HS-27A (cell line): ENCODE results near the gene ARSA.
"Not testable (repeated sequence)": the region's sequence is repeated elsewhere in the genome, so short reads cannot be mapped to it uniquely, and the experiment has no call there.

ENCODE experiments used
- DNase-seq: peaks from one replicate; pipeline ENCODE4 v3.0.0-alpha.2; 2012; ENCODE audit warnings: low read depth, missing footprints

ARSA gene

DNA sequence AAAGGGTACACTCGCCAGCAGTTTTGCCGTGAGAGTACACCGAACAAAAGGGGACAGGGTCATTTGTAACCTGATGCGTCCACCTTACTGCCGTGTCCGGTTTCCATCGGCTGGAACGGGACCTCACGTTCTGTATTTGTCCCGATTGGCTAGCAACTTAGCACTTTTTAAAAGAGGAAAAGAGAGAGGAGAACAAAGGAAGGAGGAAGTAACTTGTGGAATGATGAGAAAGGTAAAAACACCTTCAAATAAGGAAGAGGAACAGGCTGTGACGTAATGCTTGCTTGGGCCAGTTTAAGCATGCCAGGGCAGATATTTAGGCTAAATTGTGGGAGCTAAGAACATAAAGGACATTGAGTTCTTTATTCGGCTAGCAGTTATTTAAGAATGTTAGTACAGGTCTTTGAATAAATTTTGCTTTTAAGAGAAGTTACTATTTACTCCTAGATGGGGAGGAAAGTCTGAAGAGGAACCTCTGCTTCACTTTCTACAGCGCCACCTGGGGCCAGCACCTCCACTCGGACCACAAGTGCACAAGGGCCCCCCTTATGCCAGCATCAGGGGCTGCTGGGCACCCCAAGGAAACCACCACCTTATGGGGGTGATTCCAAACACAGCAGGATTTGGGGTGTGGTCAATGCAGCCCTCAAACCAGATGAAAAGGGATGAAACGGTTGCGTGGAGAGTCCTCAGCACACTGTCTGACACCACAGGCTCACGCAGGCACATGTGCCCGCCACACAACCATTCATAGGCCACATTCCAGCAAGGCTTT, 5.8 kb downstream of the ARSA start:
- no peak for DNase-seq

GRCh38 chr22:50621356-50621880, 6.5 kb downstream of the ARSA start:
- no peak for DNase-seq

- DNase-seq: no peak
These were observed 7.2 kb downstream of the ARSA start for GRCh38 chr22:50620593-50621355.

GRCh38 chr22:50614296-50614695, 13.7 kb downstream of the ARSA start:
- DNase-seq: not testable (repeated sequence)

DNA sequence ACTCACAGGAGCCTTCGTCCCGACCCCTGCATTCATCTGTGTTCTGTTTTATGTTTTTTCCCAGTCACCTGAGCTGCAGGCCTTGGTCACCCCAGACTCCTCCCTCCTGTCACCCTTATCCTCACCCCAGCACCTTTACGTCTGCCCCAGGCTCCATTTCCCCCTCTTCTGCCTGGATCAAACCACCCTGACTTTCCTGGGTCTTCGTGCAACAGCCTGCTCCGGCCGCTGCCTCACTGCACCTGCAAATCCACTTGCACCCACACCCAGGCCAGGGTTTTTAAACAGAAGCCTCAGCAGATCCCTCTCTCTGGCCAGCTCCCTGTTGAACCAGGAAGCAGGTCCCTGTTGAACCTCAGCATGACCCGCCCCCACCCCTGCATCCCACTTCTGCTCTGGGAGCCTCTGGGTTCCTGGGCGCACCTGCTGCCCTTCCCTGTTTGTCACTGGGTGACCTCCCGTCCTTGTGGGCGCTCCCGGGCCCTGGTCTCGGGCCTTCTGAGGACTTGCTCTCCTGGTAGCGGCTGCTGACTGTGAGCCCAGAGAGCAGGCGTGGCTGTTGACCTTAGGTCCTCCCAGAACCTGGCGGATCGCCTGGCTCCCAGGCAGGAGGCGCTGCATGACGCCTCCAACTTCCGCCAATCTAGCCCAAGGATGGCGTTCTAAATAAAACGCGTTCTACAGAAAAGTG, 14.5 kb downstream of the ARSA start:
- DNase-seq: no peak

- no peak for DNase-seq
These were observed 15.3 kb downstream of the ARSA start for GRCh38 chr22:50612528-50613221.

- DNase-seq: no peak
These were observed 15.8 kb downstream of the ARSA start for GRCh38 chr22:50612168-50612527.

DNA sequence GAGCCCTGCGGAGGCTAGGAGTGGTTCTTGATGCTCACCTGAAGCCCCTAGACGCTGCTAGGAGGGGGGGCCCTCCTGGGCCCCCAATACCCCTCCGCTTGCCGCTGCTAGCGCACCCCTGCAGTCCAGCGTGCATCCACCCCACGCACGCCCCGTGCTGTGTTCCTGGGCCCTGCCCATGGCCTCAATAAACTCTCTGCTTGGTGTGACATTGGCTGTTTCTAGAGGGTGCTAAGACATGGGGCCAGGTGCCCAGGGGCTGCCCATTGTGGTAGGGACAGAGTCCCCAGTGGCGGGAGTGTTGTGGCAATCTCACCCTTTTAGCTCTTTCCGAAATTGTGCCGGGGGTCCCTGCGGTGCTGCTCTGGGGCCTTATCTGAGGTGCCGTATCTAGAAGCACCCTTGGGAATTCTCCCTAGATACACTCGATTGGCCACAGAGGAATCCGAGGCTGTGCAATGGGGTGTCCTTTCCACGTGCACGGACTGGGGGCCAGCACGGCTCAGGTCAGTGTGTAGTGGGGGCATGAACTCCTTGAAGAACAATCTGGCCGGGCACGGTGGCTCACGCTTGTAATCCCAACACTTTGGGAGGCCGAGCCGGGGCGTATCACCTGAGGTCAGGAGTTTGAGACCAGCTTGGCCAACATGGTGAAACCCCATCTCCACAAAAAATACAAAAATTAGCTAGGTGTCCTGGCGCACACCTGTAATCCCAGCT, 16.5 kb downstream of the ARSA start:
- no peak for DNase-seq

DNA sequence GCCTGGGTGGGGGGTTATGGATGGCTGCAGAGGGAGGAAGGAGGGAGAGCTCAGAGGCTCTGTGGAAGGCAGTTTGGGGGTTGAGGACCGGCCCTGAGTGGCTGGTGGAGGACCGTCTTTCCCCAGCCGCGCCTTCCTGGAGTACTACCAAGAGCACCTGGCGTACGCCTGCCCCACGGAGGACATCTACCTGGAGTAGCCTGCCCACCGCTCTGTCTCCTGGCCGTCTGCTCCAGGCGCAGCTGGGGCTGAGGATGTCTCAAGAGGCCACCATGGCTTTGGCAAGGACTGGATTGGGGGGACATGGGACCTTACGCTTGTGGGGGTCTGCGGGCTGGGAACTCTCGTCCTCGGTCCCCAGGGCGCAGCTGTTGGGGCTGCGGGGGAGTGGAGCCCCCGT, 17.4 kb downstream of the ARSA start:
- DNase-seq: no peak

DNA sequence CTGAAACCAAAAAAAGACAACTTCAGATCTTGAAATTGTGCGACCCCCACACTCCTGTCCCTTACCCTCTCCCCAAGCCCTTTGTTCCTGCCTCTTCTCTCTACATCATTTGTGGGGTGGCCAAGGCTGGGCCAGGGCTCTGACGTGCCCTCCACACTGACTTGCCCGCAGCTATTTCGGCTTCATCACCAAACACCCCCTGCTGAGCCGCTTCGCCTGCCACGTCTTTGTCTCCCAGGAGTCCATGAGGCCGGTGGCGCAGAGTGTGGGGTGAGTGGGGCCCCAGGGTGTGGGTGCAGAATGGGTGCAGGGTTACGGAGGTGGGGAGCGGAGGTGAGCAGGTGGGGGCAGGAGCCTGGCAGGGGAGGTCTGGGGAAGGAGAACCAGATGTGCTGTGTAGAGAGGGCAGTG, 17.9 kb downstream of the ARSA start:
- DNase-seq: no peak

GRCh38 chr22:50609599-50609998, 18.4 kb downstream of the ARSA start:
- DNase-seq: no peak

GRCh38 chr22:50608996-50609395, 19.0 kb downstream of the ARSA start:
- no peak for DNase-seq

DNA sequence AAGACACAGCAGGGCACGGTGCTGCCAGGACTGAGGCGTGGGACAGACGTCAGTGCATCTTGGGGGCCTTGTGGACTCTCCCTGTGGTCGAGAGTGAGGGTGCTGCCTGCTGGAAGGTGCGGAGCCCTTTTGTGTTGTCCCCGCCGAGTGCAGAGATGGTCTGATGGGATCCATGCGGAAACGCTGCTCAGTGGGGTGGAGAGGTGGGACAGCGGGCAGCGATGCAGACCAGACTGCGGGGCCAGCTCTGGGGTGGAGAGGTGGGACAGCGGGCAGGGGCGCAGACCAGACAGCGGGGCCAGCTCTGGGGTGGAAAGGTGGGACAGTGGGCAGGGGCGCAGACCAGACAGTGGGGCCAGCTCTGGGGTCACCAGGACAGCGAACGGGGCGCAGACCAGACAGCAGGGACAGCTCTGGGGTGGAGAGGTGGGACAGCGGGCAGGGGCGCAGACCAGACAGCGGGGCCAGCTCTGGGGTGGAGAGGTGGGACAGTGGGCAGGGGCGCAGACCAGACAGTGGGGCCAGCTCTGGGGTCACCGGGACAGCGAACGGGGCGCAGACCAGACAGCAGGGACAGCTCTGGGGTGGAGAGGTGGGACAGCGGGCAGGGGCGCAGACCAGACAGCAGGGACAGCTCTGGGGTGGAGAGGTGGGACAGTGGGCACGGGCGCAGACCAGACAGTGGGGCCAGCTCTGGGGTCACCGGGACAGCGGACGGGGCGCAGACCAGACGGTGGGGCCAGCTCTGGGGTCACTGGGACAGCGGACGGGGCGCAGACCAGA, 19.7 kb downstream of the ARSA start:
- not testable (repeated sequence) for DNase-seq

- no peak for DNase-seq
These were observed 20.3 kb downstream of the ARSA start for GRCh38 chr22:50607659-50608020.

GRCh38 chr22:50606946-50607658, 20.9 kb downstream of the ARSA start:
- no peak for DNase-seq

DNA sequence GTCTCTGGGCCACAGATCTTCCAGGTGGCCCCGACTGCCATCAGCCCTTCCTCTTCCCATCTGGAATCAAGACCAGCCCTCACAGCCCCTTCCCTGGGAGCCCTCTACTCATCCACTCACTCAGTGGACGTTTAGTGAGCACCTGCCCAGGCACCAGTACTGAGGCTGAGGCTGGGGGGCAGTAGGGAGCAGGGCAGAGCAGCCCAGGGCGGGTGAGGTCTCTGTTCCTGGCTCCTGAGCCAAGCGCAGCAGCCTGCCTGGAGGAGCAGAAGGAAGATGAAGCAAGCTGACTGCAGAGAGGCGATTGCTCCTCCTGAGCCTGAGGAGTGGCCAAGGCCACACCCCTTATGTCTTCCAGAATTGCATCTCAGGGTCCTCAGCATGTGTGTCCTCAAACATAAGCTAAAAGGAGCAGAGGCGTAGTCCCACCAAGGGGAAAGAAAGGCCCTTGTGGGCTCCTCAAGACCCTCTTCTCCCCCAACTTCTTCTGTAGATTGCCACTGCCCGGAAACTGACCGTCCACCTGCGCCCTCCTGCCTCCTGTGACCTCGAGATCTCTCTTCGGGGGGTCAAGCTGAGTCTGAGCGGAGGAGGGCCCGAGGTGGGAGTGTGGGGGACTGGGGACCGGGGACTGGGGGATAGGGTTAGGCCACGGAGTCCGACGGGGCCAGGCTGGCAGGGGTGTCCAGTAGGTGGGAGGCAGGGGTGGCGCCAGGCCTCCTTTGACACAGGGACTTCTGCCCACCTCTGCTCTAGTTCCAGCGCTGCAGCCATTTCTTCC, 21.6 kb downstream of the ARSA start:
- DNase-seq: no peak

- DNase-seq: no peak
These were observed 22.3 kb downstream of the ARSA start for GRCh38 chr22:50605613-50606074.

GRCh38 chr22:50605002-50605612, 22.8 kb downstream of the ARSA start:
- DNase-seq: no peak
